HTR-8/SVneo (cell line): ENCODE results near the gene TADA2B.

Source experiments
- DNase-seq: peaks from one replicate; pipeline ENCODE4 v3.0.0; 2011; ENCODE audit warnings: low spot score, mixed read lengths; ENCODE audit not compliant: insufficient read length
- FAIRE-seq: peaks from 2 replicates; lab custom pipeline; 2011; peaks lifted over from hg19 to GRCh38; lab: Jason Lieb, UNC

The TADA2B gene

DNA sequence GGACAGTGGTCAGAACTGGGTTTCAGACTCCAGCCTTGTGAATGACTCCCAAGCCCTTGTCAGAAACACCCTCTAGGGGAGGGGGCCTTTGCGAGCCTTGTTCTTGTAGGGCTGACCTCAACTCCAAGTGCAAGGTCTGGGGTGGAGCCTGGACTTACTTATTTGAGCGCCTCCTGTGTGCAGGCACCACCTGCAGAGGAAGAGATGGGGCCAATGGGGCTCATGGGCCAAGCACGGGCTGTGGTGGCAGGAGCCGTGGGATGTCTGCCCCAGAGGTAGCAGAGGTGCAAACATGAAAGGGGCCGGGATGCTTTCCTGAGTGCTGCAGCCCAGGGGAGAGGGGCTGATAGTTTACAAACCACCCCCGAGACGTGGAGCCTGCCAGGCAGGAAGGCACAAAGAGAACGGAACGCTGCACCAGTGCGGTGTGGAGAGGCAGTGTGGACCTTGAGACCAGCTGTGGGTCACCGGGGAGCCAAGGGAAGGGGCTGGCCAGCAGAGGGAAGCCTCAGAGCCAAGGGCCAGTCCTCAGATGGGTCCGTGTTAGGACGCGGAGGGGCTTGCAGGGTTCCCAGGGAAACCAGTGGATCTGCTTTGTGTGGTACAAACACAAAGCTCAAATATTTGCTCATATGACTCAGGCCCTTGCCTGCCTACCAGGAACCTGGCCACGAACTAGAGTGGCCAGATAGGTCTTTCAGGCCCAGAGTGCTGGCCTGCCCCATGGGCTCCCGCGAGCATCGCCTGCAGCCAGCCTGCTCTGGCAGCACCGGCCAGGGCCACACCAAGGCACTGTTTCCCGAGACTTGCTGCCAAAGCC is 8.7 kb upstream of the TADA2B start:
- no peak for FAIRE-seq

DNA sequence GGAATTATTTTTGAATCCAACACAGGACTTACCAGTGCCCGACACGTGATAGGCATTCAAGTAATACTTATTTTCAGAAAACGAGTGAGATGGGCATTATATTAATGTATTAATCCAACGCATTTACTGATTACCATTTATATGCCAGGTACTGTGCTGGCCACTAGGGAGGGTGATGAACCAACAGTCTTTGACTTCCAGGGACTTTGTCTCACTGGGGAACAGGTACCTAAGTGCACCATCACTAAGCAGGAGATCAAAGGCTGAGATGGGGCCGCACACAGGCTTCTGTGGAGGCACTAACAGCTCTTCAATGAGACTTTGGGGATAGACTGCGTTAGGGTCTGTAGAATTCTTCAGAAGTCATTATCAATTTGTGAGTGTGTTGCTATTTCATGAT is 5.7 kb upstream of the TADA2B start:
- no peak for FAIRE-seq

More for the DNA sequence above, 8.7 kb upstream of the TADA2B start:
- DNase-seq = no peak

DNA sequence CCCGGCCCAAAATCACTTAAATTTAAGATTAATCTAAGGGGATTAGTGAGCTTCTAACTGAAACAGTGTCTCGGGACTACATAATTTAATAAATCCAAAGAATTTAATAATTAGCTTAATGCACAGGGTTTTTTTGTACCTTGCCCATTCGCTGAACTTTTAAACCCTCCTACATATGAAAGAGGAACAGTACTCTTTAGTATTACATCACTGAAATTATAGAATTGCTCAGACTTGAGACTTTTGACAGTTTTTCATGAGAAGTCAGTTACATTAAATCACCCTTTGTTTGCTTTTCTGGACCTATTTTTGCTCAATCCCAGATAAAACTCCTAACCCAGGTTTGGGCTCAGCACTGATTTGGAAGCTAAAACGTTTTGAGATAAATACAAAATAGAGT is 2.4 kb upstream of the TADA2B start:
- FAIRE-seq = no peak
- no peak for DNase-seq

More for the DNA sequence above, 5.7 kb upstream of the TADA2B start:
- DNase-seq = no peak

DNA sequence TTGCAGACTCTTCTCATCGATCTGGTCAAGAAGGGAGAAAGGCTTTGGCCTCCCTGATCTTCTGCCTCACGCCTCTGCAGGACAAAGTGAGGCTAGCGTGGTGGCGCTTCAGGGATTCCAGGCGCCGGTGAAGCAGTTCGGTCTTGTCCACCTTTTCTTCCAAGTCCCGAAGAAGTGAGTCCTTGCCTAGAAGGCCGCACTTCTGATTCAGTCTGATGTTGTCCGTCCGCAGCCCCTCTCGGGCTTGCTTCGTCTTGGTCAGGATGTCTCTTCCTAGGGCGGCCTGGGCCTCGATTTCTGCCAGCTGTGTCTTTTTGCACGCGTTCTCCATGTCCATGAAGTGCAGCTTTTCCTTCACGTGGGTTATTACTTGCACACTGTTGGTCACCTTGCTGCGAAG is 1.9 kb upstream of the TADA2B start:
- FAIRE-seq (no peak), DNase-seq (no peak)

DNA sequence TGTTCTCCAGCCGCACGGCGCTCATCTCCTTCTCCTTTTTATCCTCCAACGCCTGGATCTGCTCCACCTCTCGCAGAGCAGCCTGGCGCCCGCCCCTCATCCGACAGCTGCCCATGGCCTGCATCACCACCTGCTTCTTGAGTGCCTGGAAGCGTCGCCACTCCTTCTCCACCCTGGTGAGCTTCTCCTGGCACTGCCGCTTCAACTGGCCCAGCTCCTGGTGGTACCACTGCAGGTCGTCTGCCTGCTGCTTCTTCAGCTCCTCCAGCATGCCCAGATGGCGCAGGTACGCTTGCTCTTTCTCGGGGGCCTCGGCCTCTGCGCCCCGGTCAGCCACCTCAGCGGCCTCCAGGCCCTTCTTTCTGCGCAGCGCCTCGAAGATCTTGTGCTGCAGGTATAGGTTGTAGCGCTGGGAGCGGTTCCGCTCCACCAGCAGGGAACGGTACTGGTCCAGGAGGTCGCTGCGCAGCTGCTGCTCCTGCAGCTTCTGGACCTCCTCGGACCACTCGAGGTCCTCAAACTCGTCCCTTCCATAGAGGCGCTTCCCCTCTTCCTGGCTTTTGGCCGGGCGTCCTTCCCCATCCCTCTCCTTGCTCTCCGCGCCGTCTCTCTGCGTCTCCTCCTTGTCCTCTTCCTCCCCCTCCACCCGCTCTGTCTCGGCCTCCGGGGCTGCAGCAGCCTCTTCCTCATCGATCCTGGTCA is 1.2 kb upstream of the TADA2B start:
- FAIRE-seq (no peak), DNase-seq (no peak)

DNA sequence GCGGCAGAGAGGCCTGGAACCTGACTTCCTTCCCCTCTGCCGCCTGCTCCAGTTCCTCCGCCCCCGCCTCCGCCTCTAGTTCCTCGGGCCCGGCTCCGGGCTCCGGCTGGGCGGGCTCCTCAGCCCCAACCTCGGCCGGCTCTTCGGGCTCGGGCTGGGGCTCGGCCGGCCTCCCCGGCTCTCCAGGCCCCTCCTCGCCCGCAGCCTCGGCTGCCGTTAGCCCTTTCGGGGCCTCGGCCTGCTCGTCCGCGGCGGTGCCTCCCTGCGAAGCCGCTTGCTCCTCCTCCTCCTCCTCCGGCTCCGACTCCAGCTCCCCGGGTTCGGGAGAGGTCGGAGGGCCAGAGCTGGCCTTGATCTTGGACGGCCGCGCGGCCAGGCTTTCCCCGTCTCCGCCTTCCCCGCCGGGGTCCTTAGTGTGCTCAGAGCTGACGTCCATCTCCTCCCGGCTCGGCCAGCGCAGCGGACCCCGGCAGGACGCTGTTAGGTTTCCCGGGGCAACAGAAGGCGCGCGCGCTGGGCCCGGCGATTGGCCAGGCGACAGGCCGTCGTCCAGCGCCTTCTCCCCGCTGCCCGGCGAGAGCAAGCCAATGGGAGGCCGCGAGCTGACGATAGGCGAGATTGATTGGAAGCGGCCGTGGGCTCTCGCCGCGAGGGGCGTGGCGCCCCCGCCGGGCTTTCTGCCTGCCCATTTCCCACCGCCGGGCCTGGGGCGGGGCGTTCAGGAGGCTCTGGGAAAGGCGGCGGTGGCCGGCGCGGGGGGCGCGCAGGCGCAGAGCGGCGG is 479 bp upstream of the TADA2B start:
- FAIRE-seq = peak; percentile 91
- DNase-seq = peak; percentile 99

DNA sequence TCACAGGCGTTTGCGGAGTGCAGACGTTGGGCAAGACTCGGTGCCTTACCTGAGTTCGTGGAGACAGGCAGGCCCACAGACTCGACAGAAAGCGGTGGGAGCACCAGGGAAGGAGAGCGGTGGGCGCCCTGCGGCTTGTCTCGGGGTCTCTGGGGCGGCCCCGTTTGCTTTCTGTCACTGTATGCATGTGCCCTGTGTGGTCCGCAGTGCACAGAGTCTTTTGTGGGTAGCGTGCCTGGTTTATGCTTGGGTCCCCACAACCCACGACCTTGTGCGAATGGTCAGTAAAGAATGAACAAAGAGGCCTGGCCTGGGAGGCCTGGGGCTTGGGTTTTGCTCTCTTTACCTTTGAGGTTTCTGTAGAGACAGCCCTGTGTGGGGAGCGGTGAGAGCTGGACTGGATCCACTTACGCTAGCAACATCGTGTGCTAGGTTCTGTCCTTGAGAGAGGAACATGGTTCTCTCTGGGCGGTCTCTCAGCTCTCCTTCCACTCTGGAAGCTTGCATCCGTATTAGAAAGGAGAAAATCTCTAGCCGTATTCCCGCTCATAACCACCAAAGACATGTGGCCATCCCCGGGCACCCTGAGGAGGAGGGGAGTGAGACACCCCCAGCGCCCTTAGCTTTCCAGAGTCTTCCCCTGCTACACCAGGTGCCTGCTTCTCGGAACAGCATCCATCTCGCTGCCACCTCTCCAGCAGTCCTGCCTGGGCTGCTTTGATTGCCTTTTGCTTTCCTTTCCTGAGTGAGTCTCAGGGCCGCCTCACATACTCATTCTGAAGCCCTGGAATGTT is 1.2 kb downstream of the TADA2B start:
- FAIRE-seq (no peak), DNase-seq (no peak)

DNA sequence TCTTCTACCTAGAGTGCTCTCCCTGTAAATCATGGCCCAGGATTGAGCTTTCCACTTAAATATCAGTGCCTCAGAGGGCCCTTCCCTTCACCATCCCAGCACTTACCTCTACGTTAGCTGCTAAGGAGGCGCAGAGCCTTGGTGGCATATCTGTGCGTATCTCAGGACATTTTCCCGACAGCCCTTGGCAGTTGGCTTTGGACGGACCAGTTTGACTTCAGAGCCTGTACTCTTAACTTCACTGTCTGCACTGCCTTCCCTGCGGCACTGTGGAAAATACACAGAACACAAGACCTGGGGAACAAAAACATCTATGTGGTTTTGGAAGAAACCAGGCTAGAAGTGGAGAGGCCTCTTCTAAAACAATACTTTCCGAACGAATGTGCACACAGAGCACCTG is 2.4 kb downstream of the TADA2B start:
- no peak for FAIRE-seq
- DNase-seq = no peak

DNA sequence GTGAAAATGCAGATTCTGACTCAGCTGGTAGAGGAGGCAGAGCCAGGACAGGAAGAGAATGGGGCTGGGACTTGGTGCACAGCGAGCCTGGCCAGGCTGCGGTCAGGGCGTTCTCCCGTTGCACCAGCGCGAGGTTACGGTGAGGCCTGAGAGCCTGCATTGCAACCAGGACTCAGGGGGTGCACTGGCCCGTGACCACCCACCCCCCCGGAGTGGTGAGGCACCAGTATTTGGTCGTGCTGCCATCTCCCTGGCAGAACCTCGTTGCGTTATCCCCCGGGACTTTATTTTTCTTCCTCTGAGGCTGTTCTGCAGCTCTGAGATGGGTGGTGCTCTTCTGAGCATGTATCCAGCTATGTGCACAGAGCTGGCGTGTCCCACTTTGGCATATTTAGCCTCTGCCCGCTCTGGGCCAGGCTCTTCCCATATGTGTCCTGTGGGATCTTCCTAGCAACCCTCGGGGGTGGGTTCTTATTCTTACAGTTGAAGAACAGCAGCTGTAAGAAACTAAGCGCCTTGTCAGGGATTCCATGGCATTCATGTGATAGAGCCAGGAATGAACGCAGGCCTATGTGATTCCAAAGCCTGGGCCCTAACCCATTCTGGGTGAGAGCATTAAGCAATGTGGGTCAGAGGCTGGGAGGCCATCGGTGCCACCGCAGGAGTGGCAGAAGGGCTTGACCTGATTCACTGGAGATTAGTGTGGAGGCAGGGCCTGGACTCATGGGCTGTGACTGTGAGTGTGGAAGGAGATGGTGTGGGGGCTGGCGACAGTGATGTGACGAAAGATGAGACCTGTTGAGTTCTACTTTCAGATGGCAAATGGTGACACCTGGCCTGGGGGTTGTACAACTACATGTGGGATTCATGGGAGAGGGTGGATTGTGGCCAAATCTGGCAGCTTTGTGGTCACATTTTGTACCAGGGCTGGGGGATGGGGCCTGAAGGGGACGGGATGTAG is 3.1 kb downstream of the TADA2B start:
- FAIRE-seq (no peak), DNase-seq (no peak)

DNA sequence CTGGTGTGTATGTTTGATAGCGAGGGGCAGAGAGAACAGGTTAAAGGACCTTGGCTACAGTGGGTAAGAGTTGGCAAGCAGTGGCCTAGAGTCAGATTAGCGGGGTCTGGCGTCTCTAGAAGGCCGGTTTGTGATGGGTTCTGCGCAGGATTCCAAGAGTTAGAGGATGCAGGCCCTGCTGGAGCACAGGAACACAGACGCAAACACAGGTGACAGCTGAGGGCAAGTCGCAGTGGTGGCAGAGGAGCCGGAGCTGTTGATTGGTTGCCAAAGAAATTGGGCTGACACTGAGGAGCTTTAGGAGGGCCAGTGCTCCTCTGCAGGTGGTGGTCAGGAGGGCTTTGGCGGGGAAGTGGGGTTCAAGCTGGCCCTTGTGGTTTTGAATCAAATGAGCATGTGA is 3.8 kb downstream of the TADA2B start:
- FAIRE-seq (no peak), DNase-seq (no peak)

DNA sequence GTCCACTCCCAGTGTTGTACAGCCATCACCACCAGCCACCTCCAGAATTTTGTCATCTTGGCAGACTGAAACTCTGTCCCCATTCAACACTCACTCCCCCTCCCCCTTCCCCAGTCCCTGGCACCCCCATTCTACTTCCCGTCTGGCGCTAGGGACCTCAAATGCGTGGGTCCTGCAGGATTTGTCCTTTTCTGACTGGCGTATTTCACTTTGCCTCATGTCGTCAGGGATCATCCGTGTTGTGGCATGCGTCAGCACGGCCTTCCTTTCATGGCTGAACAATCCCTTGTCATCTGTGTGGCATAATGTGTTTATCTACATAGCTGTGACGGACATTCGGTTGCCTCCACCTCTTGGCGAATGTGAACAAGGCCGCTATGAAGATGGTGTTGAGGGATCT is 5.5 kb downstream of the TADA2B start:
- DNase-seq (no peak), FAIRE-seq (peak; percentile 4)

DNA sequence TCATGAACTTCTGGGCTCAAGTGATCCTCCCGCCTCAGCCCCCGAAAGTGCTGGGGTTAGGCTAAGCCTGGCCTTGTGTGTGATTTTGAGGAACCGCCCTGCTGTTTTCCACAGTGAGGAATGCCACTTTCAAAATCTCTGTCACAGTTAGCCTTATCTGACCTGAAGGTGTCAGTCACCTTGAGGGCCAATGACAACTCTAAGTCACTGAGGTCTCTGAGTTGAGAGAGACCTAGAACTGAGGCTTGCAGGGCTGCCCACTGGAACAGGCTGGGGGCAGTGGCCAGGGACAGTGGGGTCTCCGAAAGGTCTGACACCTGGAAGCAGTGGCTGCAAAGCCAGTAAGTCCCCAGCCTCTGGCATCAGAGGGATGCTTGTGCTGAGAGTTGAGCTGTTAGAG is 6.1 kb downstream of the TADA2B start:
- no peak for FAIRE-seq

DNA sequence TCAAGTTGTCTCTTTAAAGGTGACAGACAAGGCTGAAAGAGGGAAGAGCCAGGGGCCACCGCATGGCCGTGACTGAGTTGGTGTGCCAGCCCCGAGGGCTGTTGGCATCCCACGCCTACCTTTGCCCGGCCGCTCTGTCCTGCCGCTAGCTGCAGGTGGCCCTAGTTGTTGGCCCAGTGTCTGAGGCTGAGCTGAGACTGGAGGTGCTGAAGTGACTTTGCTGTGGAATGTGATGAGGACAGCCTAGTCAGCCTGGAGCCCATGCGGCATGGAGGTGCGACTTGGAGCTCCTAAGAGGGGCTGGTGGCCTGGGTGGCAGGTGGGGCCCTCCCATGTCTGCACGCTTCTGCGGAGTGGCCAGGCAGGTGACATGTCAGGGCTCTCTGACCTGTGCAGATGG is 6.6 kb downstream of the TADA2B start:
- no peak for DNase-seq
- no peak for FAIRE-seq

More for the DNA sequence above, 6.1 kb downstream of the TADA2B start:
- DNase-seq = no peak

DNA sequence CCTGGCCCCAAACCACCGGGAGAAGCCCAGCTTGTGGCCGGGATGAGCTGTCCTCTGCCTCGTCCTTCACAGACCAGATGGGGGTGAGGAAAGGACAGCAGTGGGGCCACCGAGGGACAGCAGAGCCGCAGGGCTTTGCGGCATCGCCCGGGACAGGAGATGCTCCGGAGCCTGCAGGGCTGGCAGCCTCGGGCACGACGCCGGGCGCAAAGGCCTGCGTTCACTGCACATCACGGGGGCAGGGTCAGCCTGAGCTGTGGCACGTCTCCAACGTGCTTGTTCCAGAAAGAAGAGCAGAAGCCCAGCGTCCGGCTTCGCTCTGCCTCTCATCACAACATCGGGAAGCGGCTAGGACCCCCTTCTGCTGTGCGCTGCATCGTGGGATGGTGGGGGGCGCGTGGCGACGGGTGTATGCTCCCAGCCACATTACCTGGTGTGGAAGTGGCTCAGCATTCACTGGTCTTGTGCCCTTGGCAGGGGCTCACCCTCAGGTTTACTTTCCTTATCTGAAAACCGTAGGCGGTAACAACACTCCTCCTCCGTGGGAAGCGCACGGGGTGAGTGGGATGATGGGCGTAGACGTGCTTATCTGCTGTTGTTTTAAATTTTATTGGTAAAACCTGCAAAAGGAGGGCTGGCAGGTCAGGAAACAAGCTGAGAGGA is 7.4 kb downstream of the TADA2B start:
- FAIRE-seq = no peak
- no peak for DNase-seq

DNA sequence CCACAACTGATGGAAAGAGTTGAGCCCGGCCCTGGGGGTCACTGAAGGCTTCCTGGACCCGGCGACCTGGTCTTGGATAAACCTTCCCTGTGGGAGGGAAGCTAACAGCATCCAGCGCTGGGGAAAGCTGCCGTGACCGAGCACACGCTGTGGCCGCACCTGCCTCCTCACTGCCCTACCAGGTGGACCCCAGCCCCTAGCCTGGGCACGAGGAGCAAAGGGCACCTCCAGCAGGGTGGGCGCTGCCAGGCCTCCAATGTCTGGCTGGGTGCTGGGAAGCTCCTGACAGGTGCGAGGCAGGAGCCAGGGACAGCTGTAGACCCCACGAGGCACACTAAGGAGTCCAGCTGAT is 7.9 kb downstream of the TADA2B start:
- no peak for FAIRE-seq

DNA sequence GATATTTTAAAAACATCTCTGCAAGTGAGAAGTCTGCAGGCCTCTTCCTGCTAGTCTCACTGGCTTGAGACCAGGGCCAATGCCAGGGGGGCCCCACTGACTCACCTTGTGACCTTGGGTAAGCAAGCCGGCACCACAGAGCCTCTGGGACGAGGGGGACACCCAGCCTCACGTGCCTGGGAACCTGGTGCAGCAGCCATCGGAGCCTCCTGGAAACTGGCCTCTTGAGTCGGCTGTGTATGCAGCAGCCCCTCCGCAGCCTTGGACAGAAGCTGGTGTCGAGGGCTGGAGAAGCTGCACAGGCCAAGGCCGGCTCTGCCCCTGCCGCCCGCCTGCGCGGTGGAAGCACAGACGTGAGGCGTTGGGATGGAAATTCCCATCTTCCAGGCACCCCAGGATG is 8.7 kb downstream of the TADA2B start:
- no peak for FAIRE-seq
- no peak for DNase-seq

More for the DNA sequence above, 7.9 kb downstream of the TADA2B start:
- no peak for DNase-seq

DNA sequence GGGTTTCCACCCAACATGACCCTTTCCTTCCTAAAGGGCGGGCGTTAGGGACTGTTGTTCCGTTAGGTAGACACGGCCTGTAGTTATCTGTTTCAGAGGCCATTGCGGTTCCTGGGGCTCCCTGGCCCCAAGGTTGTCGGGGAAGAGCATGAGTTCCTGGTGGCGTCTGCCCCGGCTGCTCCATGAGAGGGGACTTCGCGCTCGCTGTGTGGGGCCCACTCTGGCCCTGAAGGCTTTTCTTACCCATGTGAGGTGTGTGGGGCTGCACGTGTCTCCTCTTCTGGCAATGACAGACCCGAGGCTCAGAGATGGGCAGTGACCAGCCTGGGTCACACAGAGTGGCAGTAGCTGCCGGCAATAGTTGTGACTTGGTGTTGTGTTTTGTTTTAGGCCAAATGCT is 9.1 kb downstream of the TADA2B start:
- no peak for FAIRE-seq
- no peak for DNase-seq

DNA sequence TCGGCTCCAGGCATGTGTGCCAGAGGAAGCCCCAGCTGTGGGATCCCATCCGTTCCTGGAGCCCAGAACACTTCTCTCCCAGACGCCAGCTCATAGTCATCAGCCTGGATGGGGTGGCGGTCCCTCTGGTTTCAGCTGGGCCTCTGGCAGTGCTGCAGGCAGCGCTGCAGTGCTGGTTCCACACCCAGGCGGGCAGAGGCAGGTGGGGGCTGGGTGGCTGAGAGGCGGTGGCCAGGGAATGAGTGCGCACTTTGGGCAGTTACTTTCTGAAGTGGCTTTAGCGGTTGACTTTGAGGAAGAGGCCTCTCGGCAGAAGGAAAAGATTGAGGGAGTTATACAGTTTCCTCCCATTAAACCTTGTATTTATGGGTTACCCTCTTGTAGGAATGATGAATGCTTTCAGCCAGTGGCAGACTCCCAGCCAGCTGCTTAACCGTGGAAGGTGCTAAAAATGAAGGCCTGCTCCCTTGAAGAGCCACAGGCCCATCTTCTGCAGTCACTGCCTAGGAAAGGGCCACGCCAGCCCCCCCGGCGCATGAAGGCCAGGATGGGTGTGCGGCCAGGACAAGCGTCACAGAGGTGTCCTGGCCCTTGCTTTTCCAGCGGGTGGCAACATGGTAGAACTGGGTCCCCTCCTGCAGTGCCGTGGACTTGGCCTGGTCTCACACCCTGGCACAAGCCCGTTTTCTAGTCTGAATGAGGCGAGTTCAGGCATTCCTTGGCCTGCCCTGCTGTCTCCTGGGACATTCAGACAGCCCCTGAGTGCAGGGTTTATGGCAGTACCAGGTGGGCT is 9.9 kb downstream of the TADA2B start:
- DNase-seq (no peak), FAIRE-seq (no peak)
